HG03095 (cell line): ENCODE results near the gene ENPEP.
A peak's percentile ranks its signal among the peaks of the same experiment; 100 is the strongest.
"Not testable (repeated sequence)": the region's sequence is repeated elsewhere in the genome, so short reads cannot be mapped to it uniquely, and the experiment has no call there.

Experiments
- ATAC-seq: cut with Tn5 transposase; IDR thresholded peaks from one replicate; pipeline ENCODE4 v1.9.1; 2021; ENCODE audit warnings: moderate library complexity; ENCODE audit not compliant: unreplicated experiment

ENPEP gene

DNA sequence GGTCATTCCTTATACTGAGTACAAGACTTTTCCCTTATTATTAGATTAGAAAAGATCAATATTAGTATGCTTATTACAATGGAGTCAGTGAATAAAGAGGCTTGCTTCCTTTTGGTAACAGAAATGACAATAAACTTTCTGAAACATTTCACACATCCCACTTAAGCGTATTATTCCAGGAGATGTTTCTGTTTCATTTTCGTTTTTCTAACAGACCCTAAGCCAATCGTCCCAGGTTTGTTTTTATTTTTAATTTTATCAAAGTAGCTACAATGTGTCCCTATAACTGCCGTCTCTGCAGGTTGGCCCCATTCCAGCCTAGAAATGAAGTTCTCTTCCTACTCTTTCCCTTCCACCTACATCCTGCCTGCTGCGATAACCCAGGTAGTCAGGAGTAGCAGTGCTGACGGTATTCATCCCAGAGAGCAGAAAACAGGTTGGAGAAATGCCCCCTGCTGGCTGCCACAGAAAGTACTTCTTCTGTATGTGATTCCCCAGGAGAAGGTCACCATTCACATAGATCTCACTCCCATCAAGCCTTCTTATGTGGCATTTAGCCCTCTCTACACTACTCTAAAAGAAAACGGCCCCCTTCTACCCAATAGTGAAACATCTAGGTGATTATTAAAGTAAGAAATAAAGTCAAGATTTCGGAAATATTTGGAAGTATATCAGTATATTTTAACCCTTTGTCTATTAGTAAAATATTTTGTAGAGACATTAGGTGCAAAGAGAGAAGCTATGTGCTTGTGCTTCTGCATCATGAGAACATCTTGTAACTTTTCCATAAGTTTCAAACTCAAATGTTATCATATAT is 40.4 kb downstream of the ENPEP start:
- peak; percentile 77 for ATAC-seq

DNA sequence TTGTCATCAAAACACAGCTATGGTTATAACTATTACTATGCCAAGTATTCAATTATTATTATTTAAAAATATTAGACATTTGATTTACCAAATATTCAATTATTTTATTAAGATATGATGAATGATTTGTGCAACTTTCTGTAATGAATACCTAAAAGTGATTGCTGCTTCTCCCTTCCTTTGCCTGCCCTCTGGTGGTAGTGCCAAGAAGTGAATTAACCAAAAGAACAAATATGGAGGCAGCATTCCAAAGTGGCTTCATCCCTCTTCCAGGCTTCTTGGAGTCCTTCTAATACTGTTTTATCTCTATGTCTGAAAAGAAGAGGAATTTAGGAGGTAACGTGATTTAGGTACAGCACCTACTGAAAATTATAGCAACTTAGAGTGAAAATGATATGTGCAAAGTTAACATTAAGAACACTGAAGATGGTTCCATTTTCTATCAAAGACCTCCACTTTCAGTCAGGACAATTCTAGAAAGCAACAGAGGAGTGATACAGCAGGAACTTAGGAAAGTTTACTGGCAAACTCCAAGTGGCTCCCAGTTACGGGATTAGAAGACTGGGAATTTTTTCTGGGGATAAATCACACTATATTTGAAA is 43.0 kb downstream of the ENPEP start:
- no peak for ATAC-seq

DNA sequence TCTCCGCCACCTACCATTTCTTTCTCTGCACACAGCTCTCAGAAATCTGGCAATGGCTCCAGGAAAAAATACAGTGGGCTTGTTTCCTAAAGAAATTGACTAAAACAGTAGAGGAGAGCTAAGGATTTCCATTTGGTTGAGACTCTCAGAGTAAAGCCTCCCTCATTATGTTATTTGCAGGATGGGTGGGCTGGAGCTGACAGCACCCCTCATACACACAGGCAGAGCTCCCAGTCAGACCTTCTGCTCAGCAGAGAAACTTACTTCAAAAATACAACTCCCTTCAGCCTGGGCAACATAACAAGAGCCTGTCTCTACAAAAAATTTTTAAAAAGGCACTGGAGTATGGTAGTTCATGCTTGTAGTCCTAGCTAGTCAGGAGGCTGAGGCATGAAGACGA is 44.9 kb downstream of the ENPEP start:
- ATAC-seq = no peak

DNA sequence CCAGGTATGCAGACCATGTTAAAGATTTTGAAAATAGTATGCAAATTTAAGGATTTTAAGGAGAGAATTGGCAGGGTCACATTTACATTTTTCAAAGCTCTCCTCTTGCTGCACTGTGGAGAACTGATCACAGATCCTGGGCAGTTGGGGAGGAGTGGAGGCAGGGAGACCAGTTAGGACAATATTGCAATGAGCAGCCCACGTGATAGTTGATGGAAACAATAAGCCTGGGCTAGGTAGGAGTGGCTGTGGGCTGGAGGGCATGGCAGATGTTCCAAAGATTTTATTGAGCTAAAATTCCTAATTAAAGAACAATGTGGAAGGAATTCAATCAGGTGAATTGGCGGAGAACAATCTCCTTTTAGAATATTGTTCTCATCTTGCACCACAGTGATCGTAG is 50.6 kb downstream of the ENPEP start:
- ATAC-seq = no peak

DNA sequence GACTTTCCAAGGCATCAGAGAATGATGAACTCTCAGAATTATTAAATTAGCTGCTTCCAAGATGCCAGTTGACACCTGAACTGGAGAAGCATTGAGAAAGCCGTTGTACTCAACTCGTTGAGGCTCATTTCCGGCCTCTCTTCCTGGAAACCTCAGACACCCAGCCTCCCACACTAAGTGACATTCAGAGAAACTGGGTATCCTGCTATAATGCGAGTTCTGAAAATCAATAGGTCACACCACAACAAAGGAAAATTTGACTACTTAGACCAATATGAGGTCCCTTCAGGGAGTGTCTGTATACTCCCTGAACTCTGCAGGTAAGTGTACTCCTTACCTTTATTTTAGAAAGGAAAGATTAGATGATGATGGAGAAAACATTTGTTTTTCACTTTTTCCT is 51.2 kb downstream of the ENPEP start:
- ATAC-seq = no peak

DNA sequence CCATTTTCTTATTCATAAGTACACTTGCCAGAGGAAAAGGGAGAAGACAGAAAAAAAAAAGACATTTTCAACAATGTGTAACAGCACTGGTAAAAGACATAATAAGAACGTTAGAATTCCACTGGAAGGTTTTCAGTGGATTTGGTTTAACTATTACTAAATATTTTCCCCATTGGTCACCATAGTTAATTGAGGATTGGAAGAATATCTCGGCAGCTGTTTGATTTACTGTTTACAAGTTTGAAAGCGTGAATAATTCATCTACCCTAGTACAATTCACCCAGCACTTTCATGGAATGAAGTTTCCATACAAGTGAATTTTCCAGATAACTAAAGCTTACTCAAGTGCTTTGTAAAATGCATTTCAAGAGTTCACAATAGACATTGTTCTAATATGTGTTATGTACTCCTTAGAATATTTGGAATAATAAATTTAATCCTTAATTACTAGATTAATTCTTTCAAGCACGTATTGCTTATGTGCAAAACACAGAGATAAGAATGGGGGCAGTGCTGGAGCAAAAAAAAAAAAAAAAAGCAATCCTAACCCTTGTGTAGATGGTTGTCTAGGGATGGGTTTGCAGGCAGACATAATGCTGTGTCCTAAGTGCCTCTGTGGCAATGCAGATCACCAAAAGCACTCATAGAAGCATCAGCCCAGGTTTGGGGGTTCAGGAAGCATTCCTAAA is 57.1 kb downstream of the ENPEP start:
- no peak for ATAC-seq

DNA sequence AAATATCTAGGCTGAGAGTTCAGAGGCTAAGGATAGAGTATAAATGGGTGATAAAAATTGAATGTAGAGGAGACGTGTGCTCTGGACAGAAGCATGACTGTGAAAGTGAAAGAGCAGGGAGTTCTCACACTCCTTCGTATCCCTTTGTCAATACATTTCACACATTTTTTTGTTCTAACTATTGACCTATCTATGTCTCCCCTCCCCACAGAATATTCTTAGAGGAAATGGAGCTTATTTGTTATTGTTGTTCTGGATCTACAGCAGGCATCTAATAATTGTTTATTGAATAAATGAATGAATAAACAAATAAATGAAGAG is 57.6 kb downstream of the ENPEP start:
- ATAC-seq = no peak

DNA sequence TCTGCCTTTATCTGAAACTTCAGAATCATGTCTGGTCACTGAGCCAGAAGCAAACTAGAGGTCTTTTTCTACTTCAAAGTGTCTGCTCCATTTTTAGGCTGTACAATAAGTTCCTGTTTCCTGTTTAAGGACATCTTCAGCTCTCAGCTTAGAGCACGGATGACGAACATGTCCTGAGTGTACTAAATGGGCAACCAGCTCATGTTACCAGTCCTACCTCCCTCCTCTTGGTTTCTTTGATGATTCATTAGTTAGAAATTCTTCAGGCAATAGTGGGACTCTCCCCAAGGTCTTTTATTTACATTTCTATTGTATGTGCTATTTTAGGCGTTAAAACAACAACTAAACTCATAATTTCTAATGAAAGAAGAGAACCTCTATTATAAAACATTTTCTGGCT is 58.0 kb downstream of the ENPEP start:
- no peak for ATAC-seq

DNA sequence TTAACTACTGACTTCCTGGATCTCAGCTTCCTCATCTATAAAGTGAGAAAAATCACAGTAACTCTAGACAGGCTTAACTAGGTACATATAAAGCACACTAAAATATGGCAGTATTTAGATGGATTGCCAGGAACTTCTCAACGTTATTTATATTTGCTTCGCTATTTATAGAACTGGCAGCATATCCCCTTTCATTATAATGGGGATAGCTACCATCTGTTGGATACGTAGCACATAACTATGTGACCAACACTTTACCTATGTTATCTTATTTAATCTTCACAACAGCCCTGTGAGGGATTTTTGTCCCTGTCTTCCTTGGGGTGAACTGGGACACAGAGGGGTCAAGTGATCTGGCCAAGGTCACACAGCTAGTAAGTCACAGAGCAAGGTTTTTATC is 64.6 kb downstream of the ENPEP start:
- ATAC-seq = no peak

DNA sequence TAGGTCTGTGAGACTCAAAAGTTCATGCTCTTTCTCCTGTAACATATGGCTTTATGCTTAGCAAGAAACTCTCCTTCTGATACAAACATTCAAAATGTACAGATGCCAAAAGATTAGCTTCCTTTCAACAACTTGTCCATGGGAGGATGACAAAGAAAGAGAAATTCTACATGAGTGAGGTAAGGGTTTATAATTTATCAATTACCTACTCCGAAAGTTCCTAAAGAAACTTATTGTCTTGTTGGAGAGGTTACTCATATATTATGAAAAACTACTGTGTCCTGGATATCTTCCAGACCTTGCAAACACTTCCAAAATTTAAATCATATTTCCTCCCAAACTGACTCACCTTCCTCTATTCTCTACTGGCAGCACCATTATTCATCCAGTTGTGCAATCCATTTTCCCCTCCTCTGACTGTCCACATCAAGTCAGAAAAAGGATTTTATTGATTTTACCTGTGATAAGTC is 65.1 kb downstream of the ENPEP start:
- ATAC-seq = no peak

DNA sequence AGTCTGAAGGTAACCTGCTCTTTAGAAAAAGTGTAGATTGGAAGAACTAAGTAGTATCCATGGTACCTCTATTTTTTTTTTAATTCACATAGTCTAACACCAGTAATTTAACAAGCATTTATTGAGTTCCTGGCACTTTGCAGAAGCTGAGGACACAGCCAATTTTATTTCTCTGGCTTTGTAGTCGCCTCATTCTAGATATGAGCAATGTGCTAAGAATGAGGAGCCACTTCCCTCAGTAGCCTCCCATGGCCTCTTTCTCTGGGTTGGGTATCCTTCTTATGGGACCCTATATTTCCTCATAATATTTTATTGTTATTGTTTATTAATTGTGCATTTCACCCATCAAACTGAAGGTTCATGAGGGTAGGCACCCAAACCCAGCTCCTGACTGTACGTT is 67.6 kb downstream of the ENPEP start:
- ATAC-seq = no peak

DNA sequence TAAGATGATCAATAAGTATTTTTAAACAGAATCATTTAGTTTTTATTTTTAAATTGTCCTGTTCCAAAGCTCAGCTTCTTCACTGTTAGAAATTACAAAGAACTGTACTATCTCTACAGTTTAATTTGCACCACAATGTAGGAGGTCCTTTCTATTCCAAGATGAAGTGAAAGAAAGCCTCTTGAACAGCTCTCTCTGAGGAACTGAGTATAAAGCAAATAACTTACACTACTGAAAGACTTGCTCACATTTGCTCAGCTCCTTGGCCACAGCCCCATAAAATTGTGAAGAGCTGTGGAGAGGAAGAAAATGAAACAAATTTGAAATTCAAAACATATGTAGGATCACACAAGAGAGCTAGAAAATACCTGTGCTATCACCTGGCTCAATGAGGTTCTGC is 68.6 kb downstream of the ENPEP start:
- ATAC-seq = no peak

DNA sequence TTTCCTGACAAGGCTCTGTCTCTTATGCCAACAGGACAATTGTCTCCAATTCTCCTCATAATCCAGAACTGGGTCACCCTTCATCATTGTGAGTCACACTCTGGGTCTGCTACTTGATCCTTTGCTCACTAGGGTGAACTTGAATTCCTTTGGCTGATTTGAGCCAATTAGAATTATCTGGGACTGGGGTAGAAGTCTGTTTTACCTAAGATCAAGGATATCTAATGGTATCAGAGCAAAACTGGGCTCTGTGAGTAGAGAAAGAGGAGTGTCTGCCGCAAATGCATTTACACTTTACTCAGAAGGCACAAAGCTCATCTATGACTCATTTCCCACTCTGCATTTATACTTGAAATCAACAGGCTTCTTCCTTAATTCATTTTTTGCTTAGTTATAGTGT is 74.3 kb downstream of the ENPEP start:
- no peak for ATAC-seq

DNA sequence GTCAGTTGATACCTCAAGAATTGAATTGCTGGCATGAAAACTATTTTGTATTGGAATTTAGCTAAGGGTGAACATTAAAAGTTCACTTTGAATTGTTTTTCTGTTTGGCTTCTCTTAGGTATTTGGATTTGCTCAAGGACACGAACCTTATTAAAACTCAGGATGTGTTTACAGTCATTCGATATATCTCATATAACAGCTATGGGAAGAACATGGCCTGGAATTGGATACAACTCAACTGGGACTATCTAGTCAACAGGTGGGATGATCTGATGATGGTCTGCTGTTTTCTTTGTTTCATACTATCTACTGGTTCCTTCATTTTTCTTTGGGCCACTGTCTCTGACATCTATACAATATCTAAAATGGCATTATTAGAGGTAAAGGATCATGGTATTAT is 77.2 kb downstream of the ENPEP start:
- no peak for ATAC-seq

DNA sequence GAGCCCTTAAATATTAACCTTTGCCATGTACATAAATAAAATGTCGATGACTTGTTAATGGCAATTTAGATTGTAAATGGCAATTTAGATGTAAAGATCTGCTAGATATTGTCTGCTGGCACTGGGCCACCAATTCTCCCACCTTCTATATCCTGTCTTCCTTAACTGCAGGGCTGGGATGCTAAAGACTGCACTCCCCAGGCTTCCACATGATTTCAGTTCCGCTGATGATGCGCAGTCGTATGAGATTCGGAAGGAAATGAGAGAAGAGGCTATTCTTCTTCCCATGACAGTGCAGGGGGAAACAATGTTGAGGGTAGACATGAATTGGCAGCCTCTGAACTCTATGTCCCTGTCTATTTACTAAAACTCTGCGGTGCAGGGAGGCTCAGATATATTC is 91.3 kb downstream of the ENPEP start:
- ATAC-seq = no peak

DNA sequence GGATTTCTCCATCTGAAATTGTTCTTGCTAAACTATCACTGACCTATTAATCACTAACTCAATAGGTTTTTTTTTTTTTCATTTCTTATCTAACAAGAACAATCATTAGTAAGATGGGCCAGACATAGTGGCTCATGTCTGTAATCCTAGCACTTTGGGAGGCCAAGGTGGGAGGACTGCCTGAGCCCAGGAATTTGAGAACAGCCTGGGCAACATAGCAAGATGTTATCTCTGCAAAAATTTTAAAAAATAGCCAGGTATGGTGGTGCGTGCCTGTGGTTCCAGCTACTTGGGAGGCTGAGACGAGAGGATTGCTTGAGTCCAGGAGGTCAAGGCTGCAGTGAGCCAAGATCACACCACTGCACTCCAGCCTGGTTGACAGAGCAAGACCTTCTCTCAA is 100.7 kb downstream of the ENPEP start:
- ATAC-seq = not testable (repeated sequence)

DNA sequence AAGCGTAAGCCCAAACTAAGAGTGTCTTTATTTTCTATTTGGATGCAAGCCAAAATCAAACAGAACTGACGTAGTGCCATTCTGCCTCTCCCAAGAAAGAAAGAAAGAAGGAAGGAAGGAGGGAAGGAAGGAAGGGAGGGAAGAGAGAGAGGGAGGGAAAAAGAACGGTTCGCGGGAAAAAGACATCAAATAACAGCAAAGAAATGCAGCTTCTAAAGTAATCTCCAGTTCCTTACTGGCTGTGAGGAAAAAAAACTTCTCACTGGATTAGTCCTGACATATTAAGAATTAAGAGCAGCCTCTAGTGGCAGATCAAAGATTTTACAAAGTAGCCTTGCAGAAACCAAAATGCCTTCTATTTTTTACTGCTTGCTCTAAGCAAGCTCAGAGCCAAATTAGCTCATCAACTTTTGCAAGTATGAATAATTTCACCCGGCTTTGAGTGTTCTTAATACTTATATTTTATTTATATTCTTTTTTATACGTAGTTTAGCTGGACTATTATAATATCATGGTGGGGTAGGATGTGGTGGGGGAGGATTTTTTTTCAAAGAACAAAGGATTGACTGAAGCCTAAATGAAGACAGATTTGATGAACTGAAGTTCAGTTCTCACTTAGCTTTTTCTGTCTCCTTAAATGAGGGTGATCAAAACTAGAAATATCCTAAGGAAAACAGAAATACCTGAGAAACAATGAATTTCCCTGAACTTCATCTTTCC is 110.3 kb downstream of the ENPEP start:
- ATAC-seq = no peak

DNA sequence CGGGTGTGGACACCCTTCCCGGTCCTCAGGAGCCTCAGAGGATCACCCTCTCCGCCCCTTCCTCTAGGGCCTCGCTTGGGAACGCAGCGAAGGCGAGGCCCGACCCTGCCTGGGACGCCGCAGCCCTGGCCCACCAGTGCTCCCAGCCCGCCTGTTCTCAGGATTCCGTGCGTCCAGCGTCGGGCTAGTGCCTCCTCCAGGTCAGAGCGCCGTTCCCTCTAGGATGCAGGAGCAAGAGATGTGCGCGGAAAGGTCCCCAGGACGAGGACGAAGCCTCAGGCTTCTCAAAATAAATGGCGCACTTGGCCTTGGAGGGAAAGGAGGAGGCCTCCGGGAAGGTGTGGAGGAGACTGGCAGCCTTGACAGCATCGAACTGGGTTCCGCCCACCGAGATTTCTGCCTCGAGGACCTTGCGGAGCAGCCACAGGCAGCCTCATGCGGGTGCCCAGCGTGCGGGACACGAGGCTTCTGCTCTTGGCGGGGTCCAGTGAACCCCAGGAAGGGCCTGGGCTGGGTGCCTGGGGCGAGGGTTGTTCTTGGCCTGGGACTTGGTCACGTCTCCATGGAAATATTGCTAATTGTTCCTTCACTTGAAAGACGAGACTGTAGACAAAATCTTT is 111.8 kb downstream of the ENPEP start:
- no peak for ATAC-seq

DNA sequence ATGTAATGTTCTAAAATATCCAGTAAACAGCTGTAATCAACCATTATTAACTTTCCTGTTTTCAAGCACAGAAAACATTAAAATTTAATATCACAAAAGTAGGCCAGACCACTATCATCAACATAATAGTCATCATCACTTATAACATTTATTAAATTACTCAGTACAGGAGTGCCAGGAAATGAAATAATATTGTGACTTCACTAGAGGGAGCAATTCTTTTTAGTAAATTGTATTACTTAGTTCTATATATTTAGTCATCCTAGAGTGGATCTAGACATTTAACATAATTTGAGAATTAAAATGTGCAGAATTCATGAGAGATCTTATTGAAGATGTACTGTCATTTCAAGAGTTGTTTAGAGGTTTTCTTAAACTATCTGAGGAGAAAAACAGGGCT is 113.3 kb downstream of the ENPEP start:
- ATAC-seq = no peak

DNA sequence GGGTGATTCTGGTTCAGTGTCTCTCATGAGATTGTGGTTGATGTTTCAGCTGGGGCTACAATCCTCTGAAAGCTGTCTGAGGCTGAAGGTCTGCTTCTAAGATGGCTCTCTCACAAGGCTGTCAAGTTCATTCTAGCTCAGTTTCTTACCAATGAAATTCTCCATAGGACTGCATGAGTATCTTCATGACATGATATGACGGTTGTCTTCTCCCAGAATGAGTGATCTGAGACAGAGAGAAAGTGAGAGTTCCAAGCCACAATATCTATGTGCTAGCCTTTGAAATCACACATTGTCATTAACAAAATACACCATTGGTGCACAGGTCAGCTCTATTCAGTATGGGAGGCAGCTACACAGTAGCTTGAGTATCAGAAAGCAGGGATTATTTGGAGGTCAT is 119.6 kb downstream of the ENPEP start:
- ATAC-seq = no peak

DNA sequence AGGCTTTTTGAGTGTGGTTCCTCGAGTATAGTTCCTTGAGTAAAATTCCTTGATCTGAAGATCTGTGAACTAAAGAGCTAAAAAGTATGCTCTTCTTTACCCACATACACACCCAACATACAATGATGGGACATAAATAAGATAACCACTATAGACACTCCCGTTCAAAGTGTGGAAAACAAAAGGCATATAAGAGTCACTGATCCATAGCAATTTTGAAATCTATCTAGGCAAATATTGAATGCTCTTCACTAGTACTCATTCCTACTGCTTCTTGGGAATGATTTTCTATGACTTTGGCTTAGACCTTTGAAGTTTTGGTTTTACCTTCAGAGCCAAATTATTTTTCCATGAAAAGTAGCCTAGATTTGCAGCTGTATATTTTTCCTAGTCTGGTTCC is 120.5 kb downstream of the ENPEP start:
- ATAC-seq = no peak
